ENCODE measurements around the gene CYP21A2. TPM values are rescaled to one million over a fixed set of nuclear protein-coding genes. Genes with fewer than 3 reads are reported as not detected.

The CYP21A2 gene
- total and polyA plus RNA-seq, 2 donors (not counting 1 experiment from before 2014, with no cell fraction given) = not detected

DNA sequence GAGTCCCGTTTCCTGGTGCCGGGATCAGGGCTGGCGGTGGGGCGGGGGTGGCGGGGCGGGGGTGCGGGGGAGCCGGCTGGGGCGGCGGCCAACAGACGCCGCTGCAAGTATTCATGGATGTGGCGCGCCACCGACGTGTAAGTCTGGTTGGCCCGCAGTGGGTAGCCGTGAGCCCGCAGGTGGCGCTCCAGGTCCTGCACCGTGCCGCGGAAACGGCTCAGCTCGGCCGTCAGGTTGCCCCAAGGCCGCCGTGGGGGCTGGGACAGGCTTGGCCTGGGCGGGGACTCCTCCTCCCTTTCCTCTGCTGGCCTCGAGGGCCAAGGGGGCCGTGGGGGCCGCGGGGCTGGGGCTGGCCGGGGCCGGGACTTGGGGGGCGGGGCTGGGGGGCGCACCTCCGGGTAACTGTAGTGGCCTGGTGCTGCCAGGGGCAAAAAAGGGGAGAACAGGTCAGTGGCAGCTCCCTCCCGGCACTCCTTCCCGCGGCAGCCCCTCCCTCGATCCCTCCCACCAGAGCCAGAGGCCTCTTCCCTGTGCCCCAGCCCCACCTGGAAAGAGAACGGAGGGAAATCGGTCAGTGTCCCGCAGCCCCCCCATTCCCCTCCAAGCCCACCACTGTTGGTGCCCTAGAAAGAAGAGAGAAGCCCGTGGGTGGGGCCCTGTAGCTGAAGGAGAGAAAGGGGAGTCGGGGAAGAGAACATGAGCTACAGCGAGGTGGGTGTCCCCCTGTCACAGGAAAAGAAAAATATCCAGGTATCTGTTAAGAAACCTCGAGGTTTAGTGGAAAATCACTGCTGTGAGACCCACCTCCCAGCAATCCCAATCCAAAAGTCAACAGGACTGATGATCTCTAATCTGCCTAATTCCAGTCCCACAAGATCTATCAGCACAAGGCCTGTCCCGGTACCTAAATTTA lies 49.6 kb downstream of the CYP21A2 start:
- peak; percentile 48 to 81 for DNase-seq (ENCODE audit: low read depth in 2 of 2)
- no peak overlapping the region for H3K27ac ChIP-seq (ENCODE audit: insufficient read depth, low read length)
- H3K27me3 ChIP-seq (ENCODE audit: control insufficient read depth, insufficient read depth, low read length) = peaks cover 12% of the 10 kb centered on the region
- H3K4me2 ChIP-seq (ENCODE audit: extremely low read depth, insufficient read depth, low read length) = no peak overlapping the region
- H3K4me1 ChIP-seq (ENCODE audit: control insufficient read depth, extremely low read depth, insufficient read depth, low read length) = peaks cover 27% of the 10 kb centered on the region
- TF ChIP-seq, protein P1, sequence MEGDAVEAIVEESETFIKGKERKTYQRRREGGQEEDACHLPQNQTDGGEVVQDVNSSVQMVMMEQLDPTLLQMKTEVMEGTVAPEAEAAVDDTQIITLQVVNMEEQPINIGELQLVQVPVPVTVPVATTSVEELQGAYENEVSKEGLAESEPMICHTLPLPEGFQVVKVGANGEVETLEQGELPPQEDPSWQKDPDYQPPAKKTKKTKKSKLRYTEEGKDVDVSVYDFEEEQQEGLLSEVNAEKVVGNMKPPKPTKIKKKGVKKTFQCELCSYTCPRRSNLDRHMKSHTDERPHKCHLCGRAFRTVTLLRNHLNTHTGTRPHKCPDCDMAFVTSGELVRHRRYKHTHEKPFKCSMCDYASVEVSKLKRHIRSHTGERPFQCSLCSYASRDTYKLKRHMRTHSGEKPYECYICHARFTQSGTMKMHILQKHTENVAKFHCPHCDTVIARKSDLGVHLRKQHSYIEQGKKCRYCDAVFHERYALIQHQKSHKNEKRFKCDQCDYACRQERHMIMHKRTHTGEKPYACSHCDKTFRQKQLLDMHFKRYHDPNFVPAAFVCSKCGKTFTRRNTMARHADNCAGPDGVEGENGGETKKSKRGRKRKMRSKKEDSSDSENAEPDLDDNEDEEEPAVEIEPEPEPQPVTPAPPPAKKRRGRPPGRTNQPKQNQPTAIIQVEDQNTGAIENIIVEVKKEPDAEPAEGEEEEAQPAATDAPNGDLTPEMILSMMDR (conservative IDR thresholded peaks at IDR 0.05 in 1 of 2, IDR thresholded peaks at IDR 0.05 in 1 of 2; ENCODE audit: low read depth in 1 of 2, low read length in 2 of 2) = peak; percentile 22 to 53
- no peak for TF ChIP-seq EZH2 (IDR thresholded peaks at IDR 0.05; ENCODE audit: low read length, missing control alignments)
- no peak overlapping the region for H3K4me3 ChIP-seq (replicated peaks in 1 of 4; ENCODE audit: control extremely low read depth in 1 of 4, insufficient read depth in 1 of 4, low read depth in 3 of 4, low read length in 4 of 4)
- no peaks in the 10 kb centered on the region for H4K20me1 ChIP-seq (ENCODE audit: control insufficient read depth, extremely low read depth, insufficient read depth, low read length)
- no peaks in the 10 kb centered on the region for H3K36me3 ChIP-seq (ENCODE audit: control insufficient read depth, insufficient read depth, low read length)
- H2AFZ ChIP-seq (ENCODE audit: low read length) = no peak overlapping the region
- no peak overlapping the region for H3K9ac ChIP-seq (ENCODE audit: insufficient read depth, low read length)
- no peaks in the 10 kb centered on the region for H3K79me2 ChIP-seq (ENCODE audit: control insufficient read depth, insufficient read depth, low read length)
- no peaks in the 10 kb centered on the region for H3K9me3 ChIP-seq (ENCODE audit: control insufficient read depth, insufficient read depth, low read depth, low read length)

DNA sequence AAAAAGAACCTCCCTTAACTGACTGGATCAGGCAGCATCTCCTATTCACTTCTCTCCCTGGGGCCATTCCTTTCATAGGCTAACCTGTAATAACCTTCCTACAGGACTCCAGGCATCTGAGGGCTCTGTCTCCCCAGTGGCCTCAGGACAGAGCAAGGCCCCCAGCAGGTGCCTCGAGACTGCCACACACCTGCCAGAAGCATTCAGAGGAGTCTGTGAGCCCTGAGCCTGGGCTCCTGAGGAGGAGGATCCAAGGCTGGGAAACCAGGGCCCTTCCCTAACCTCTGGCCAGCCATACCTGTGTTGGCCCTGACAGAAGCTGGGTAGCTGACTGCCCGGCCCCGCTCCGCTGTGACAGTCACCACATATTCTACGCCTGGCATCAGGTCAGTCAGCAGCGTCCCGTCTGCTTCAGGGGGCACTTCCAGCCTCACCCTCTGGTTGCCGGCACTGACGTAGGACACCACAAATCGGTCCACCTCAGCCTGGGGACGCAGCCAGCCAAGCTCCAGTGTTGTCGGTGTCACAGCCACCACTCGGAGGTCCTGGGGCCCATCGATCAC lies 50.4 kb downstream of the CYP21A2 start:
- H4K20me1 ChIP-seq (ENCODE audit: control insufficient read depth, extremely low read depth, insufficient read depth, low read length) = no peaks in the 10 kb centered on the region
- H3K4me2 ChIP-seq (ENCODE audit: extremely low read depth, insufficient read depth, low read length) = no peak overlapping the region
- H2AFZ ChIP-seq (ENCODE audit: low read length) = no peak overlapping the region
- no peaks in the 10 kb centered on the region for H3K36me3 ChIP-seq (ENCODE audit: control insufficient read depth, insufficient read depth, low read length)
- H3K4me3 ChIP-seq (replicated peaks in 1 of 4; ENCODE audit: control extremely low read depth in 1 of 4, insufficient read depth in 1 of 4, low read depth in 3 of 4, low read length in 4 of 4) = no peak overlapping the region
- peaks cover 25% of the 10 kb centered on the region for H3K4me1 ChIP-seq (ENCODE audit: control insufficient read depth, extremely low read depth, insufficient read depth, low read length)
- H3K9ac ChIP-seq (ENCODE audit: insufficient read depth, low read length) = no peak overlapping the region
- no peaks in the 10 kb centered on the region for H3K79me2 ChIP-seq (ENCODE audit: control insufficient read depth, insufficient read depth, low read length)
- no peak for TF ChIP-seq EZH2 (IDR thresholded peaks at IDR 0.05; ENCODE audit: low read length, missing control alignments)
- no peaks in the 10 kb centered on the region for H3K9me3 ChIP-seq (ENCODE audit: control insufficient read depth, insufficient read depth, low read depth, low read length)
- no peak overlapping the region for H3K27ac ChIP-seq (ENCODE audit: insufficient read depth, low read length)
- no peak for DNase-seq (ENCODE audit: low read depth in 2 of 2)
- H3K27me3 ChIP-seq (ENCODE audit: control insufficient read depth, insufficient read depth, low read length) = peaks cover 12% of the 10 kb centered on the region

DNA sequence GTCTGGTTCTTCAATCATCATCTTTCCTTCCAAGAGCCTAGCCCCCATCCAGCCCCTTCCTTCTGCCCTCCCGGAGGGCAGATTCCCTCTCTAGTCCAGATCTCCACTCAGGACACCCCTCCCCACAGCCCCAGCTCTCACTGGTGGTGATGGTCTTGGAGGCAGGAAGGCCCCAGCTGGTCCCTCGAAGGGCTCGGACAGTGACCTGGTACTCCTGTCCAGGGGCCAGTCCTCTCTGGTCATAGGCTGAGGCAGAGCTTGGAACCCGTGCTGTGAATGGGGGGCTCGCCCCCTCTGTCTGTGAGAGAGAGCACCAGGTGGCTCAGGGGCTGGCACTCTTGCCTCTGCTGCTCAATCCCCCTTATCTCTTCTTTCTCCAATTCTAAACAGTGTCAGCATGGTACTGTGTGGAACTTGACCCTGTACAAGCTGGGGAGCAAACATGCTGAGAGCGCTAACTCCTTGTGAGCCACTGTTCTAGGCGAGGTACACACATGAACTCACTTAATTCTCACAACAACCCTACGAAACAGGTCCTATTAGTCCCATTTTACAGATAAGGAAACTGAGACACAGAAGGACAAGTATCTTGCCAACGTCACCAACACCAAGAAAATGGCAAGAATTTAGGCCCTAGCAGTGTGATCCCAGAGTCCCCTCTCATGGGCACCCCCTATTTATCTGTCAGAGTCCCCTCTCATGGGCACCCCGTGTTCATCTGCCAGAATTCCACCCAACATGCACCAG lies 51.0 kb downstream of the CYP21A2 start:
- Histone ChIP-seq H3K27ac (ENCODE audit: insufficient read depth, low read length) (no peak overlapping the region), H3K79me2 (ENCODE audit: control insufficient read depth, insufficient read depth, low read length) (no peaks in the 10 kb centered on the region), H2AFZ (ENCODE audit: low read length) (no peak overlapping the region), H3K4me2 (ENCODE audit: extremely low read depth, insufficient read depth, low read length) (no peak overlapping the region), H4K20me1 (ENCODE audit: control insufficient read depth, extremely low read depth, insufficient read depth, low read length) (no peaks in the 10 kb centered on the region), H3K27me3 (ENCODE audit: control insufficient read depth, insufficient read depth, low read length) (peaks cover 12% of the 10 kb centered on the region), H3K9ac (ENCODE audit: insufficient read depth, low read length) (no peak overlapping the region), H3K4me3 (replicated peaks in 1 of 4; ENCODE audit: control extremely low read depth in 1 of 4, insufficient read depth in 1 of 4, low read depth in 3 of 4, low read length in 4 of 4) (no peak overlapping the region), H3K4me1 (ENCODE audit: control insufficient read depth, extremely low read depth, insufficient read depth, low read length) (peaks cover 28% of the 10 kb centered on the region), H3K36me3 (ENCODE audit: control insufficient read depth, insufficient read depth, low read length) (no peaks in the 10 kb centered on the region), H3K9me3 (ENCODE audit: control insufficient read depth, insufficient read depth, low read depth, low read length) (no peaks in the 10 kb centered on the region)
- no peak for TF ChIP-seq EZH2 (IDR thresholded peaks at IDR 0.05; ENCODE audit: low read length, missing control alignments)
- TF ChIP-seq, protein P1 (conservative IDR thresholded peaks at IDR 0.05 in 1 of 2, IDR thresholded peaks at IDR 0.05 in 1 of 2; ENCODE audit: low read depth in 1 of 2, low read length in 2 of 2) = no peak
- no peak for DNase-seq (ENCODE audit: low read depth in 2 of 2)

Other genes with a start within 250 kb of the CYP21A2 start
- gene VARS1, start 242.7 kb upstream of the CYP21A2 start, total RNA-seq = 29.8 and 53.5 TPM in 2 replicates
- 16.0 and 31.0 TPM in 2 replicates for gene VARS1, start 242.7 kb upstream of the CYP21A2 start, polyA plus RNA-seq
- gene LSM2, start 231.4 kb upstream of the CYP21A2 start, total RNA-seq = 23.1 and 24.3 TPM in 2 replicates
- 34.7 and 68.1 TPM in 2 replicates for gene LSM2, start 231.4 kb upstream of the CYP21A2 start, polyA plus RNA-seq
- 2.1 and 3.1 TPM in 2 replicates for gene HSPA1L, start 223.1 kb upstream of the CYP21A2 start, total RNA-seq
- 0.74 and 0.75 TPM in 2 replicates for gene HSPA1L, start 223.1 kb upstream of the CYP21A2 start, polyA plus RNA-seq
- 70.0 and 111 TPM in 2 replicates for gene HSPA1A, start 222.9 kb upstream of the CYP21A2 start, total RNA-seq
- gene HSPA1A, start 222.9 kb upstream of the CYP21A2 start, polyA plus RNA-seq = 61.2 and 66.3 TPM in 2 replicates
- 115 and 152 TPM in 2 replicates for gene HSPA1B, start 210.7 kb upstream of the CYP21A2 start, total RNA-seq
- 35.5 and 60.2 TPM in 2 replicates for gene HSPA1B, start 210.7 kb upstream of the CYP21A2 start, polyA plus RNA-seq
- gene NEU1, start 175.6 kb upstream of the CYP21A2 start, total RNA-seq = 100 and 109 TPM in 2 replicates
- gene NEU1, start 175.6 kb upstream of the CYP21A2 start, polyA plus RNA-seq = 51.2 and 66.4 TPM in 2 replicates
- not detected in 2 replicates for gene SLC44A4, start 159.4 kb upstream of the CYP21A2 start, total RNA-seq
- gene SLC44A4, start 159.4 kb upstream of the CYP21A2 start, polyA plus RNA-seq = 0.02 TPM in 1 of 2 replicates, not detected in the other
- 60.1 and 63.7 TPM in 2 replicates for gene EHMT2, start 140.7 kb upstream of the CYP21A2 start, total RNA-seq
- 22.0 and 37.3 TPM in 2 replicates for gene EHMT2, start 140.7 kb upstream of the CYP21A2 start, polyA plus RNA-seq
- 9.5 and 13.2 TPM in 2 replicates for gene ZBTB12, start 136.3 kb upstream of the CYP21A2 start, total RNA-seq
- 1.2 and 1.6 TPM in 2 replicates for gene ZBTB12, start 136.3 kb upstream of the CYP21A2 start, polyA plus RNA-seq
- gene C2, start 110.7 kb upstream of the CYP21A2 start, total RNA-seq = 16.8 and 27.2 TPM in 2 replicates
- gene C2, start 110.7 kb upstream of the CYP21A2 start, polyA plus RNA-seq = 2.1 and 7.6 TPM in 2 replicates
- gene CFB, start 92.3 kb upstream of the CYP21A2 start, total RNA-seq = 62.9 and 87.1 TPM in 2 replicates
- 21.7 and 22.9 TPM in 2 replicates for gene CFB, start 92.3 kb upstream of the CYP21A2 start, polyA plus RNA-seq
- gene NELFE, start 79.4 kb upstream of the CYP21A2 start, total RNA-seq = 85.5 and 111 TPM in 2 replicates
- gene NELFE, start 79.4 kb upstream of the CYP21A2 start, polyA plus RNA-seq = 81.7 and 119 TPM in 2 replicates
- 56.2 and 58.0 TPM in 2 replicates for gene SKIC2, start 79.2 kb upstream of the CYP21A2 start, total RNA-seq
- 21.6 and 29.9 TPM in 2 replicates for gene SKIC2, start 79.2 kb upstream of the CYP21A2 start, polyA plus RNA-seq
- gene DXO, start 66.3 kb upstream of the CYP21A2 start, total RNA-seq = 11.6 and 14.0 TPM in 2 replicates
- gene DXO, start 66.3 kb upstream of the CYP21A2 start, polyA plus RNA-seq = 9.1 and 11.8 TPM in 2 replicates
- 21.1 and 46.0 TPM in 2 replicates for gene C4A, start 56.4 kb upstream of the CYP21A2 start, total RNA-seq
- 5.7 and 25.2 TPM in 2 replicates for gene C4A, start 56.4 kb upstream of the CYP21A2 start, polyA plus RNA-seq
- gene C4B, start 23.6 kb upstream of the CYP21A2 start, total RNA-seq = 19.0 and 43.9 TPM in 2 replicates
- gene C4B, start 23.6 kb upstream of the CYP21A2 start, polyA plus RNA-seq = 4.9 and 16.2 TPM in 2 replicates
- gene TNXB, start 70.9 kb downstream of the CYP21A2 start, total RNA-seq = 63.9 and 113 TPM in 2 replicates
- 8.1 and 13.0 TPM in 2 replicates for gene TNXB, start 70.9 kb downstream of the CYP21A2 start, polyA plus RNA-seq
- 8.0 and 15.7 TPM in 2 replicates for gene ATF6B, start 89.8 kb downstream of the CYP21A2 start, total RNA-seq
- gene ATF6B, start 89.8 kb downstream of the CYP21A2 start, polyA plus RNA-seq = 35.5 and 36.2 TPM in 2 replicates
- gene FKBPL, start 91.9 kb downstream of the CYP21A2 start, total RNA-seq = 7.4 and 7.6 TPM in 2 replicates
- gene FKBPL, start 91.9 kb downstream of the CYP21A2 start, polyA plus RNA-seq = 2.4 and 3.5 TPM in 2 replicates
- gene PRRT1, start 113.5 kb downstream of the CYP21A2 start, total RNA-seq = 0.26 and 0.33 TPM in 2 replicates
- 0.61 and 0.73 TPM in 2 replicates for gene PRRT1, start 113.5 kb downstream of the CYP21A2 start, polyA plus RNA-seq
- gene PPT2, start 115.7 kb downstream of the CYP21A2 start, total RNA-seq = 15.9 and 37.3 TPM in 2 replicates
- 13.7 and 21.6 TPM in 2 replicates for gene PPT2, start 115.7 kb downstream of the CYP21A2 start, polyA plus RNA-seq
- 0.99 and 1.0 TPM in 2 replicates for gene EGFL8, start 126.2 kb downstream of the CYP21A2 start, total RNA-seq
- gene EGFL8, start 126.2 kb downstream of the CYP21A2 start, polyA plus RNA-seq = 0.77 and 2.3 TPM in 2 replicates
- gene AGPAT1, start 137.7 kb downstream of the CYP21A2 start, total RNA-seq = 15.9 and 22.1 TPM in 2 replicates
- 79.0 and 92.1 TPM in 2 replicates for gene AGPAT1, start 137.7 kb downstream of the CYP21A2 start, polyA plus RNA-seq
- 22.1 and 23.9 TPM in 2 replicates for gene RNF5, start 140.0 kb downstream of the CYP21A2 start, total RNA-seq
- gene RNF5, start 140.0 kb downstream of the CYP21A2 start, polyA plus RNA-seq = 54.5 and 63.4 TPM in 2 replicates
- 0.26 and 0.50 TPM in 2 replicates for gene AGER, start 145.8 kb downstream of the CYP21A2 start, total RNA-seq
- gene AGER, start 145.8 kb downstream of the CYP21A2 start, polyA plus RNA-seq = 0.78 and 0.99 TPM in 2 replicates
- 23.6 and 35.0 TPM in 2 replicates for gene PBX2, start 151.8 kb downstream of the CYP21A2 start, total RNA-seq
- 39.4 and 41.8 TPM in 2 replicates for gene PBX2, start 151.8 kb downstream of the CYP21A2 start, polyA plus RNA-seq
- 1.3 and 2.3 TPM in 2 replicates for gene GPSM3, start 154.2 kb downstream of the CYP21A2 start, total RNA-seq
- 3.9 and 7.0 TPM in 2 replicates for gene GPSM3, start 154.2 kb downstream of the CYP21A2 start, polyA plus RNA-seq
- gene NOTCH4, start 185.7 kb downstream of the CYP21A2 start, total RNA-seq = 0.77 and 0.99 TPM in 2 replicates
- gene NOTCH4, start 185.7 kb downstream of the CYP21A2 start, polyA plus RNA-seq = 0.42 and 0.66 TPM in 2 replicates